A549 (cell line): ENCODE results near the gene MAJIN.

ENCODE experiments used
- CEBPB ChIP-seq, 2 experiments: fragments of >200 bp in 1 of 2; sonication (Bioruptor Twin) in 1 of 2; formaldehyde crosslinking in 1 of 2; IDR thresholded peaks; 2 replicates each; pipeline ENCODE4 v1.6.1; 2012 to 2016
- HMGXB4 ChIP-seq: fragments of 250-450 bp; sonication (Bioruptor Pico); IDR thresholded peaks from 2 replicates; pipeline ENCODE4 v1.5.0; 2021; ENCODE audit warnings: mild to moderate bottlenecking, moderate library complexity, borderline replicate concordance
- JUN ChIP-seq, 2 experiments: fragments of >200 bp; sonication (Bioruptor Twin); formaldehyde crosslinking; IDR thresholded peaks; 2 replicates in 1 of 2; 3 replicates in 1 of 2; pipeline ENCODE4 v1.6.1; 2016 to 2017
- KDM1A ChIP-seq: fragments of 200-600 bp; sonication (generic); IDR thresholded peaks from 2 replicates; pipeline ENCODE4 v1.6.1; 2016; ENCODE audit warnings: low read depth, mild to moderate bottlenecking
- NPAS2 ChIP-seq: fragments of 250-450 bp; sonication (Bioruptor Pico); IDR thresholded peaks from 2 replicates; pipeline ENCODE4 v1.8.0; 2022; ENCODE audit warnings: mild to moderate bottlenecking, moderate library complexity, borderline replicate concordance
- NR3C1 ChIP-seq: fragments of >200 bp; sonication (Bioruptor Twin); formaldehyde crosslinking; IDR thresholded peaks from 3 replicates; pipeline ENCODE4 v1.6.1; 2017
- POLR2A ChIP-seq: IDR thresholded peaks from 2 replicates; pipeline ENCODE4 v1.6.1; 2012; ENCODE audit warnings: mild to moderate bottlenecking, low read length
- REST ChIP-seq: fragments of 200-600 bp; sonication (generic); IDR thresholded peaks from 2 replicates; pipeline ENCODE4 v1.6.1; 2016; ENCODE audit warnings: antibody characterized with exemption, mild to moderate bottlenecking, moderate library complexity
- RFX5 ChIP-seq: fragments of 450-650 bp; IDR thresholded peaks from 2 replicates; pipeline ENCODE4 v1.7.1; 2014; ENCODE audit warnings: antibody characterized with exemption, mild to moderate bottlenecking, moderate library complexity
- SMC3 ChIP-seq: fragments of >200 bp; sonication (Bioruptor Twin); formaldehyde crosslinking; IDR thresholded peaks from 3 replicates; pipeline ENCODE4 v1.6.1; 2018; ENCODE audit warnings: inconsistent platforms
- TF ChIP-seq, protein P1 (sequence below): fragments of >200 bp; sonication (Bioruptor Twin); formaldehyde crosslinking; IDR thresholded peaks from 3 replicates; pipeline ENCODE4 v1.5.1; 2016
- TF ChIP-seq, protein P2 (sequence below): IDR thresholded peaks from 2 replicates; pipeline ENCODE4 v1.6.1; 2012

GRCh38 chr11:64921384-64921783 lies 50.5 kb downstream of the MAJIN start:
- TF ChIP-seq, protein P1, sequence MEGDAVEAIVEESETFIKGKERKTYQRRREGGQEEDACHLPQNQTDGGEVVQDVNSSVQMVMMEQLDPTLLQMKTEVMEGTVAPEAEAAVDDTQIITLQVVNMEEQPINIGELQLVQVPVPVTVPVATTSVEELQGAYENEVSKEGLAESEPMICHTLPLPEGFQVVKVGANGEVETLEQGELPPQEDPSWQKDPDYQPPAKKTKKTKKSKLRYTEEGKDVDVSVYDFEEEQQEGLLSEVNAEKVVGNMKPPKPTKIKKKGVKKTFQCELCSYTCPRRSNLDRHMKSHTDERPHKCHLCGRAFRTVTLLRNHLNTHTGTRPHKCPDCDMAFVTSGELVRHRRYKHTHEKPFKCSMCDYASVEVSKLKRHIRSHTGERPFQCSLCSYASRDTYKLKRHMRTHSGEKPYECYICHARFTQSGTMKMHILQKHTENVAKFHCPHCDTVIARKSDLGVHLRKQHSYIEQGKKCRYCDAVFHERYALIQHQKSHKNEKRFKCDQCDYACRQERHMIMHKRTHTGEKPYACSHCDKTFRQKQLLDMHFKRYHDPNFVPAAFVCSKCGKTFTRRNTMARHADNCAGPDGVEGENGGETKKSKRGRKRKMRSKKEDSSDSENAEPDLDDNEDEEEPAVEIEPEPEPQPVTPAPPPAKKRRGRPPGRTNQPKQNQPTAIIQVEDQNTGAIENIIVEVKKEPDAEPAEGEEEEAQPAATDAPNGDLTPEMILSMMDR, result no peak
- TF ChIP-seq CEBPB (IDR thresholded peaks at IDR 0.05) (no peak), POLR2A (no peak), HMGXB4 (no peak), JUN (IDR thresholded peaks at IDR 0.05) (no peak), NR3C1 (no peak), RFX5 (no peak), REST (no peak), SMC3 (no peak), KDM1A (no peak), NPAS2 (CRISPR knock-in tag) (no peak)
- TF ChIP-seq, protein P2, sequence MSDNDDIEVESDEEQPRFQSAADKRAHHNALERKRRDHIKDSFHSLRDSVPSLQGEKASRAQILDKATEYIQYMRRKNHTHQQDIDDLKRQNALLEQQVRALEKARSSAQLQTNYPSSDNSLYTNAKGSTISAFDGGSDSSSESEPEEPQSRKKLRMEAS, result no peak
